NCI-H2171 treated with DMSO at 0.1 percent for 48 hours (cell line): ENCODE measurements around the gene IDH2.
A peak's percentile ranks its signal among the peaks of the same experiment; 100 is the strongest.
"Not testable (repeated sequence)": the region's sequence is repeated elsewhere in the genome, so short reads cannot be mapped to it uniquely, and the experiment has no call there.

Experiments used
- DNase-seq: peaks from one replicate; lab custom pipeline; 2025; lab: John Stamatoyannopoulos, UW

The IDH2 gene

DNA sequence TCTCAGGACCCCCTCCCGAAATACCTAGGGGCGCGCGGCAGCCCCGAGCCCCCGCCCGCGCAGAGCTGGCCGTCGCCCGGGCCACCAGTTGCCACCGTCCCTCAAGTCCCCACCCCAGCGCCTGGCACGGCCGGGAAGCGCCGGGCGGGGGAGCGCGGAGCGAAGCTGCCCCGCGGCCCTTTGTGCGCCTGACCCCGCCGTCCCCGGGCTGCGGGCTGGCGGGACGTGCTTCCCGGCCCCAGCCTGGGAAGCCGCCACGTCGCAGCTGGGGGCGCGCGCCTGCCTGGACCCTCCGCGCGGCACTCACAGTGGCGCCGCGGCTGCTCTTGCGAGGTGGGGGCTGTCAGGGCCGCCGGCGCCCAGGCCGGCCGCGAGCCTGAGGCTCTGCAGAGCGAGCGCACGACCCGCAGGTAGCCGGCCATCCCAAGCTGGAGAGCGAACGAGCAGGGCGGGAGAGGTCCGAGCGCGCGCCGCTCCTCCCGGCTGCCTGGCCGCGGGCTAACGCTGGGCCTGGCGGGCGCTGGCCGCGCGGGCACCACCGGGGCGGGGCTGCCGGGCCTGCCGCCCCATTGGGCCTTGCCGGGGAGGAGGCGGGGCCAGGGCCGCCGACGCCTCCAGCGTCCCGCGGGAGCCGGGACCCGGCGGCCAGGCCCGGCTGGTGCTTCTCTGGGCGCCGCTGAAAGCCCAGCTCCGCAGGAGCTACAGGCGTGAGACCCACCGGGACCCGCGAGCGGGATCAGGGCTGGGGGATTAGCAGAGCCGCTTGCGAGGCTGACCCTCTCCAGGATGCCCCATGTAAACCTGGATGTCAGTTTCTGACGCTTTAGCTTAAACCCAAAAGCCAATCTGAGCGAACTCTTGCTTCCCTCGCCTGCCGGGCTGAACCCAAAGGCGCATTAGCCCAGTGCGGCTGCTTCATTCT is at the start of gene IDH2:
Gene IDH2, minus strand, starts transcription at position 500 of the 922 bp plus-strand sequence. Its CDS starts 78 bp downstream, at position 422.
- DNase-seq = peak; percentile 66

GRCh38 chr15:90150551-90150950 is 48.3 kb upstream of the IDH2 start:
- not testable (repeated sequence) for DNase-seq

- DNase-seq = no peak
Measured at GRCh38 chr15:90149609-90150340, 47.5 kb upstream of the IDH2 start.

DNA sequence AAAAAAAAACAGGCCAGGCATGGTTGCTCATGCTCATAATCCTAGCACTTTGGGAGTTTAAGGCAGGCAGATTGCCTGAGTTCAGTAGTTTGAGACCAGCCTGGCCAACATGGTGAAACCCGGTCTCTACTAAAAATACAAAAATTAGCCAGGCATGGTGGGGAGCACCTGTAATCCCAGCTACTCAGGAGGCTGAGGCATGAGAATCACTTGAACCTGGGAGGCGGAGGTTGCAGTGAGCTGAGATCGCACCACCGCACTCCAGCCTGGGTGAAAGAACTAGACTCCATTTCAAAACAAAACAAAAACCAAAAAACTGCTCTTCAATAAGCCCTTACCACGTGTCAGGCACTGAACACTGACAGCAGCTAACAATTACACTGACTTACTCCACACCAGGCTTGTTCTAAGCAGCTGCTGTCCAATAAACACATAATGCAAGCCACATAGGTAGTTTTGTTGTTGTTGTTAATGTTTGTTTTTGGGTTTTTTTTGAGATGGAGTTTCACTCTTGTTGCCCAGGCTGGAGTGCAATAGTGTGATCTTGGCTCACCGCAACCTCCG is 44.0 kb upstream of the IDH2 start:
- not testable (repeated sequence) for DNase-seq

DNA sequence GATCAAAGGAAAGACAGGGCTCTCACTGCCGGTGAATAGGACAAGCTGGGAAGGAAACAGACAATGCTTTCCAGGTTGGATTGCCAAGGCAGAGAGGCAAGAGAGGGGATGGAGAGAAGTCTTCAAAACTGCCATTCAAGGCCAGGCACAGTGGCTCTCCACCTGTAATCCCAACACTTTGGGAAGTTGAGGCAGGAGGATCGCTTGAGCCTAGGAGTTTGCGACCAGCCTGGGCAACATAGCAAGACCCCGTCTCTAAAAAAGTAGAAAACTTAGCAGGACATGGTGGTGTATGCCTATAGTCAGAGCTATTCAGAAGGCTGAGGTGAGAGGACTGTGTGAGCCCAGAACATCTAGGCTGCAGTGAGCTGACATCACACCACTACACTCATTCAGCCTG is 43.5 kb upstream of the IDH2 start:
- DNase-seq = no peak

DNA sequence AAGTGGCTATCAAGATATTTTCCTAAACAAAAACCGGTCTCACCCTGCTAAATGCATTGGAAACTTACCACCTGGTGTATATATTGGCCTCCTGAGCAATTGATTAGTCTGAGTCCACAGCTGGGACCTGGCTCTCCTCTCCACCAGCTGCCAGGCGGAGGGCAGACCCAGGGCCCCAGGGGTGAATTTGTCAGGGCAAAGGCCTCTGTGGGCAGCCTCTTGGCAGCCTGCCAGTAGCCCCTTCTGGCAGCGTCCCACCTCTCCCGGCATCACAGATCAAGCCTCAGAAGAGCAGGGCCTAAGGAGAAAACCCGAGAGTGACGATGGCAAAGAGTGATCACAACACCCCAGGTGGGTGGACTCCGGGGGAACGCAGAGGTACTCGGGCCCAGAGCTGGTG is 43.0 kb upstream of the IDH2 start:
- peak; percentile 88 for DNase-seq

DNA sequence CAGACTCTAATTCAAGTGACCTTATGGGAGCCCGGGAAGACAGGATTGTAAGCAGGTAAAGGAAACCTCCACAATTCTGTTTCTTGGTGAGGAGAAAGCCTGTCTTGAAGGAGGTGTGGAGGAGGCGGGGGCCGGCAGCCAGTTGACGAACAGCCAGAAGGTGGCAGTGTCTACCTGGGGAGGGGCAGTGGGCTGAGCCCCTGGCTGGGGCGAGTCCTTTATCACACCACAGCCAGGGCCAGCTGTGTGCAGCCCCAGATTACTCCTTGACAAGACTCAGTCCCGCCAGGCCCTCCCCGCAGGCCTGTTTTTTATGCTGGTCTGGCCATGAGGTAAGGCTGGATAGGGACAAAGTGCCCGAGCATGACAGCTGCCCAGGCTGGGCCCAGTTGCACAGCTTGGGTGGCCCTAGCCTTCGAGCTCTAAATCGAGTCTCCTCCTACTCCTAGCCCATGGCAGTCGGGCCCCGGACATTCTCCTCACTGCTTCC is 40.9 kb upstream of the IDH2 start:
- DNase-seq = peak; percentile 26

- DNase-seq = no peak
Measured at GRCh38 chr15:90142216-90143165, 40.2 kb upstream of the IDH2 start.

DNA sequence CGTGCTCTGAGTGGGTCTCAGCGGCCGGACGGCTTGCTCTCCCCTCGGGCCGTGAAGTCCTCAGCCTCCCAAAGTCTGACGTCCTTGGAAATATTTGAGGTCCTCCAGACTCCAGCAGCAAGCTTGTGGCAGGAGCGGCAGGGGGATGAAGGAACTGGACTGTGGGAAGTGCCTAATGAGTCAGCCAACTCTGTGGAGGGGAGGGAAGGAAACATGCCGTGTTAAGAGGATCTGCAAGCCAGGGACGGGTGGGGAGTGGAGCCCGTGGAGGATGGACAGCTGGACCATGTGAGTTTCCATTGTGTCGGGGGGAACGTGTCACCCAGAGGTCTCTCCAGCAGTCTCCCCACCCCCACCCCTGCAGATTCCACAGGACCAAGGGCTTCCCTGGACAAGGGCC is 39.4 kb upstream of the IDH2 start:
- no peak for DNase-seq

DNA sequence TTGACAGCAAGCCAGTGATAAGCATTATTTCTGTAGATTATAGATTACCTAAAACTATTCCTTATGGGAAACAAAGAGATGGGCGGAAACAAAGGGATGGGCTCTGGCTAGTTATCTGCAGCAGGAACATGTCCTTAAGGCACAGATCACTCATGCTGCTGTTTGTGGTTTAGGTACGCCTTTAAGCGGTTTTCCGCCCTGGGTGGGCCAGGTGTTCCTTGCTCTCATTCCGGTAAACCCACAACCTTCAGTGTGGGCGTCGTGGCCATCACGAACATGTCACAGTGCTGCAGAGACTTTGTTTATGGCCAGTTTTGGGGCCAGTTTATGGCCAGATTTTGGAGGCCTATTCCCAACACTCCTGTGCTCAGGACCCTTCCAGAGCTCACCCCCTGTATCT is 37.3 kb upstream of the IDH2 start:
- not testable (repeated sequence) for DNase-seq

DNA sequence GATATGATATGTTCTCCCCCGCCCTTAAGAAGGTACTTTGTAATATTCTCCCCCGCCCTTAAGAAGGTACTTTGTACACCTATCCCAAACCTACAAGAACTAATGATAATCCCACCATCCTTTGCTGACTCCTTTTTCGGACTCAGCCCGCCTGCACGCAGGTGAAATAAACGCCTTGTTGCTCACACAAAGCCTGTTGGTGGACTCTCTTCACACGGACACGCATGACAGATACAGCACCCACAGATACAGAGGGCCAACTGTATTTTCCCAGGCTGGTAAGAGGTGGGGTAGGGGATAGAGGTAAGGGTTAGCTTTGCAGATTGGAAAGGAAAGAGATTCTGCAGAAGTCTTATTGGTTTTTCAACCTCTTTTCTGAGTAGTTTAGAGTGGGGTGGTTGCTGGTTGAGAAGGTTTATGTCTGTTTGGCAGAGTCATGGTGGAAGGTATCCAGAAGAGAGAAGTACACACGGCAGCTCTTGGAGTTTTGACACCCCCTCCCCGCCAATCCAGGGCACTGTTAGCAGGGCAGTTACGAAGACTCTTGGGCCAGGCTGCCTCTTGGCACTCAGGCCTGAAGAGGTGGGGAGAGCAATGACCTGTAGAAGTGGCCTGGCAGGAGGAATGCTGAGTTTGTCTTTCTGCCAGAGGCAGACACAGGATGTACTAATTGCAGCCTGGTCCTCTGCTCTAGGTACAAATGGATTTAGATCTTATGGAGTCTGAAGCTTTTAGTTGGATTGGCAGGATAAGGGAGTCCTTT is 36.0 kb upstream of the IDH2 start:
- no peak for DNase-seq

- DNase-seq = no peak
Measured at GRCh38 chr15:90132437-90132836, 30.2 kb upstream of the IDH2 start.

DNA sequence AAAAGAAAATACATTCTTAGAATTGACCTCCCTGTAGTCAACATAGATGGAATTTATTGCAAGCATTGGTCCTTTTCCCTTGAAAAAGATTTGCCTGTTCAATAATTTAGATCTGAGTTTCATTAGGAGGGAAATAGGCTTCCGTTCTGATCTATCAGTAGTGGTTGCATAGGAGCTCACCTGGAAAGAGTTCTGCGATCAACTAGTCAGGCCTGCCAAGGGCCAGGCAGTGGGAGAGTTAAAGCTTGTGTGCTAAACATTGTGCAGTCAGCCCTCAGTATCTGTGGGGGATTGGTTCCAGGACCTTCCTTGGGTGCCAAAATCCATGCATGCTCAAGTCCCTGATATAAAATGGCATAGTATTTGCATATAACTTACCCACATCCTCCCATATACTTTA is 29.6 kb upstream of the IDH2 start:
- DNase-seq = no peak

- DNase-seq = no peak
Measured at GRCh38 chr15:90130291-90130690, 28.0 kb upstream of the IDH2 start.

GRCh38 chr15:90126596-90127435 is 24.5 kb upstream of the IDH2 start:
- DNase-seq = no peak

DNA sequence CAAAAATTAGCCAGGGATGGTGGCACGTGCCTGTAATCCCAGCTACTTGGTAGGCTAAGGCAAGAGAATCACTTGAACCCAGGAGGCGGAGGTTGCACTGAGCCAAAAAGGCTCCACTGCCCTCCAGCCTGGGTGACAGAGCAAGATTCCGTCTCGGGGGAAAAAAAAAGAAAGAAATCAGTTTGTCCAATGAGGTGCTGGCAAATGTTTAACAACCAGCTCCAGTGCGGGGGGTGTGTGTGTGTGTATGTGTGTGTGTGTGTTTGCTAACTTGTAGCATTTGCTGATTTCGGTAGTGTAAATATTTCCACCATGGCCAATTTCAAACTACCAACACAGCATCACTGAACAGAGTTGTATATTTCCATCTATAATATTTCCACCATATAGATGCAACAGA is 23.8 kb upstream of the IDH2 start:
- no peak for DNase-seq

DNA sequence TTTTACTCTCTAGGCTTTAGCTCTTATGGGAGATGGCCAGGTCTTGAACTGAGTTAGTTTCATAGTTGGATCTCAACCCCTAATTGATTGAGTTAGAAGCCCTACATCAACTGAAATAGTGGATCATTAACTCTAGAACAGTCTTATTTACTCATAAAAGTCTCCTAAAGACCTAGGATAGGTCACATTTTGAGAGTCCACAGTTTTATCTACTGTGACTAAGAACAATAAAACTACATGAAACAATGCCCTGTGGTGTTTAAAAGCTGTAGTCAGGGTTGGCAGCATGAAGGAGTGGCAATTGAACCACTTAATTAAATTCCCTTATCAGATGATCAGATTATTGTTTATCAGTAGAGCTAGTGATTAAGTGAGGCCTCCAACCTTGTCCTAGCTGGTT is 22.2 kb upstream of the IDH2 start:
- DNase-seq = no peak

DNA sequence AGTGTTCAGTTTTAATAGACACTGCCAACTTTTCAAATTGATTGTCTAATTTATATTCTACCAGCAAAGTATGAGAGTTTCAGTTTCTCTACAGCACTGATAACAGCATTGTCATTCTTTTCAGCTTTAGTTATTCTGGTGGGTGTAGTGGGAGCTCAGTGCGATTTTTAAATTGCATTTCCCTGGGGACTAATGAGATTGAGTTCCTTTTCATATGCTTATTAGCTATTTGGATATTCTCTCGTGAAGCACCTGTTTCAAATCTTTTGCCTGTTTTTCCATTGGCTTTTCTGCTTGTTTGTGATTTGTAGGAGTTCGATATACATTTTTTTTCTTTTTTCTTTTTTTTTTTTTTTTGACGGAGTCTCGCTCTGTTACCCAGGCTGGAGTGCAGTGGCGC is 18.8 kb upstream of the IDH2 start:
- no peak for DNase-seq

DNA sequence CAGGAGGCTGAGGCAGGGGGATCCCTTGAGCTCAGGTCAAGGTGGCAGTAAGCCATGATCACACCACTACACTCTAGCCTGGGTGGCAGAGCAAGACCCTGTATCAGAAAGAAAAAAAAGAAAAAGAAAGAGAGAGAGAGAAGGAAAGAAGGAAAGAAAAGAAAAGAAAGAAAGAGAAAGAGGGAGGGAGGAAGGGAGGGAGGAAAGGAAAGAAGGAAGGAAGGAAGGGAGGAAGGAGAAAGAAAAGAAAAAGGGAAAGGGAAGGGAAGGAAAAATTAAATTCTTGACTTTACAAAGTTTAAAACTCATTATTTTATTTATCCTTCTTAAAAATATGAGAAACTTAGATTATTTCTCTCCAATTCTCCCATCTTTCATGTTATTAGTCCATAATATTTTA is 17.1 kb upstream of the IDH2 start:
- DNase-seq = no peak

GRCh38 chr15:90115783-90116182 is 13.5 kb upstream of the IDH2 start:
- no peak for DNase-seq
